Chondrocyte (in vitro differentiated cells): ENCODE measurements around the gene EPHB2. TPM values are rescaled to one million over a fixed set of nuclear protein-coding genes. Genes with fewer than 3 reads are reported as not detected.
A peak's percentile ranks its signal among the peaks of the same experiment; 100 is the strongest.

ENCODE experiments used
- DNase-seq: peaks from one replicate; pipeline ENCODE4 v3.0.0; 2021; ENCODE audit warnings: mixed read lengths, low spot score
- H3K27ac Mint-ChIP-seq: one replicate; pipeline ENCODE4 v1.8.0; 2021; ENCODE audit warnings: mild to moderate bottlenecking, moderate library complexity, mixed read lengths; ENCODE audit not compliant: unreplicated experiment
- H3K27me3 Mint-ChIP-seq: 2 replicates; pipeline ENCODE4 v1.8.0; 2021; ENCODE audit warnings: low read depth, mixed read lengths
- H3K36me3 Mint-ChIP-seq: 2 replicates; pipeline ENCODE4 v1.8.0; 2021; ENCODE audit warnings: low read depth, mixed read lengths
- H3K4me1 Mint-ChIP-seq: 2 replicates; pipeline ENCODE4 v1.8.0; 2021; ENCODE audit warnings: low read depth, mild to moderate bottlenecking, mixed read lengths
- H3K4me3 Mint-ChIP-seq: one replicate; pipeline ENCODE4 v1.8.0; 2021; ENCODE audit warnings: mild to moderate bottlenecking, moderate library complexity, mixed read lengths; ENCODE audit not compliant: unreplicated experiment
- H3K9me3 Mint-ChIP-seq: 2 replicates; pipeline ENCODE4 v1.8.0; 2021; ENCODE audit warnings: low read depth, mixed read lengths
- total RNA-seq: library from RNA; stranded (reverse); gene quantifications from 3 replicates; pipeline ENCODE4 v1.2.1, GENCODE V29; 2021
- TF ChIP-seq, protein P1 (sequence below): fragments of 200-600 bp; sonication (generic); IDR thresholded peaks from 2 replicates; pipeline ENCODE4 v1.5.0; 2021; ENCODE audit warnings: antibody characterized with exemption, mild to moderate bottlenecking, moderate library complexity

Gene EPHB2
- total RNA-seq, 1 donor from 2014 or later, result 44.6 TPM

DNA sequence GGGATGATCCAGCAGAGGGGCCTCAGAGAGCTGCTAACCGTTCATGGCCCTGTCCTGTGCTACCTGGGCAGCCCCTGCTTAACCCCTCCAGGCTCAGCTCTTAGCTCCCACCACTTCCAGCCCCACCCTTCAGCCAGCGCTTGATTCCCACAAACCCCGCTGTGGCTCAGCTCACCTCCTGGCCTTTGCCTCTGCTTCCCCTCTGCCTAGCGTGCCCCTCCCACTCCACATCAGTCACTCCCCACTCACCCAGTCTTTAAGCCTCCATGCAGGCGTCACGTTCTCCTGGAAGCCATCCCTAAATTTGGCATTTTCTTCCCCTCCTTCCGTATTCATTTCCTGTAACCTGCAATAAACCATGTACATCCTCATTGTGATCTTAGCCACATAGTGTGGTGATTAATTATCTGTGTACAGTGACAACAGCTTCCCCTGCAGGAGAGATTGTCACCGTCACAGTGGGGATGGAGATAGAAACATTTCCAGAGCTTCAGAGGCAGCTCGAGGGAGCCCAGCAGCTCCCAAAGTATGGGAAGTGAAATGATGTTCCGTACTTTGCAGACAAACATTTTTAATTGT is 65.5 kb downstream of the EPHB2 start:
- H3K36me3 Mint-ChIP-seq, result no peaks in the 10 kb centered on the region
- no peak for DNase-seq
- H3K4me1 Mint-ChIP-seq, result peaks cover 43% of the 10 kb centered on the region
- H3K27me3 Mint-ChIP-seq, result no peaks in the 10 kb centered on the region
- no peak overlapping the region for H3K4me3 Mint-ChIP-seq
- TF ChIP-seq, protein P1, sequence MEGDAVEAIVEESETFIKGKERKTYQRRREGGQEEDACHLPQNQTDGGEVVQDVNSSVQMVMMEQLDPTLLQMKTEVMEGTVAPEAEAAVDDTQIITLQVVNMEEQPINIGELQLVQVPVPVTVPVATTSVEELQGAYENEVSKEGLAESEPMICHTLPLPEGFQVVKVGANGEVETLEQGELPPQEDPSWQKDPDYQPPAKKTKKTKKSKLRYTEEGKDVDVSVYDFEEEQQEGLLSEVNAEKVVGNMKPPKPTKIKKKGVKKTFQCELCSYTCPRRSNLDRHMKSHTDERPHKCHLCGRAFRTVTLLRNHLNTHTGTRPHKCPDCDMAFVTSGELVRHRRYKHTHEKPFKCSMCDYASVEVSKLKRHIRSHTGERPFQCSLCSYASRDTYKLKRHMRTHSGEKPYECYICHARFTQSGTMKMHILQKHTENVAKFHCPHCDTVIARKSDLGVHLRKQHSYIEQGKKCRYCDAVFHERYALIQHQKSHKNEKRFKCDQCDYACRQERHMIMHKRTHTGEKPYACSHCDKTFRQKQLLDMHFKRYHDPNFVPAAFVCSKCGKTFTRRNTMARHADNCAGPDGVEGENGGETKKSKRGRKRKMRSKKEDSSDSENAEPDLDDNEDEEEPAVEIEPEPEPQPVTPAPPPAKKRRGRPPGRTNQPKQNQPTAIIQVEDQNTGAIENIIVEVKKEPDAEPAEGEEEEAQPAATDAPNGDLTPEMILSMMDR, result peak; percentile 29
- no peak overlapping the region for H3K27ac Mint-ChIP-seq
- no peaks in the 10 kb centered on the region for H3K9me3 Mint-ChIP-seq

DNA sequence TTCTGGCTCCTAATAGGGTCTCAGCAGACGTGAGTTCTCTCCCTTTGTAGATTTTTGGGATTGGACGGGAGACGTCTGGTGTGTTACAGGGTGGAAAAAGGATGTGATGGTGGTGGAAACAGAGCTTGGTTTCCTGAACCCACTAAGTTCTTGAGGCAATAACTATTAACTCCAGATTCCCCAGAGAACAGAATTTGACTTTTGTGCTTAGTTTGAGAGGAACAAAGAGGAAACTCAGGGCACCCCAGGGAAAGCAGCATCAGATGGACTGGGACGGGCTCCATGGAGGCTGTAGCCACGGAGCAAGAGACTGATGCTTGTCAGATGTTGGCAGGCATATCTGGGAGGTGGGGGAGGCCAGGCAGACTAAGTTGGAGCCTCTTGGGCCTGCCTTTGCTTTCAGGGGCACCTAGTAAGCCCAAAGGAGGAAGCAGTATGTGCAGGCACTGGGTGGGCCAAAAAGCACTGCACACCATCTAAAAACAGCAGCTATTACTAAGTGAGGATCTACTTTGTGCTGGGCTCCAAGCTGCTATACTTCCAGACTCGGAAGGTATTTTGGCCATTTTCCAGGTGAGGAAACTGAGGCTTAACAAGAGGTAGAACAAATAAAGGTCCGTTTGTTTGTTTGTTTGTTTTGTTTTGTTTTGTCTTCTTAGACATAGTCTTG is 66.9 kb downstream of the EPHB2 start:
- Mint-ChIP-seq H3K27me3 (no peaks in the 10 kb centered on the region), H3K4me1 (peaks cover 33% of the 10 kb centered on the region), H3K36me3 (no peaks in the 10 kb centered on the region), H3K27ac (no peak overlapping the region), H3K9me3 (no peaks in the 10 kb centered on the region), H3K4me3 (no peak overlapping the region)
- TF ChIP-seq, protein P1, result no peak
- DNase-seq, result no peak

DNA sequence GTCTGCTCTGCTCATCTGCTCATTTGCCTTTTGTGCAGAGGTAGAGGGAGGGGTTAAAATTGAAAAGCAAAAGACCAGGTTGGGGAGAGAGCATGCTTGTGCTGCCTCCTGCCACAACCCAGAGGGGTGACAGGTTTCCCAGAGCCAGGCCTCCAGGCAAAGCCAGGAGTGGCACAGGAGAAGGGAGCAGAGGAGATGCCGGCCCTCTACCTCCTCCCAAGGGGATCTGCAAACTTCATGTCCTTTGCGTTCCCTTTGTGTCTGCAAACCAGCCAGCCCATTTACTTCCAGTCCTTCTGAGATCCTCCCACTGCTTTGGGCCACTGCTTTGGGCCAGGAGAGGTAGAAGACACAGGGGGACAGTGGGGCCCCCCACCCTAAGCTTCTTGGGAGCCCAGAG is 67.8 kb downstream of the EPHB2 start:
- TF ChIP-seq, protein P1, result no peak
- Mint-ChIP-seq H3K36me3 (no peaks in the 10 kb centered on the region), H3K27ac (no peak overlapping the region), H3K27me3 (no peaks in the 10 kb centered on the region), H3K4me1 (peaks cover 31% of the 10 kb centered on the region), H3K9me3 (no peaks in the 10 kb centered on the region), H3K4me3 (no peak overlapping the region)
- DNase-seq, result no peak

DNA sequence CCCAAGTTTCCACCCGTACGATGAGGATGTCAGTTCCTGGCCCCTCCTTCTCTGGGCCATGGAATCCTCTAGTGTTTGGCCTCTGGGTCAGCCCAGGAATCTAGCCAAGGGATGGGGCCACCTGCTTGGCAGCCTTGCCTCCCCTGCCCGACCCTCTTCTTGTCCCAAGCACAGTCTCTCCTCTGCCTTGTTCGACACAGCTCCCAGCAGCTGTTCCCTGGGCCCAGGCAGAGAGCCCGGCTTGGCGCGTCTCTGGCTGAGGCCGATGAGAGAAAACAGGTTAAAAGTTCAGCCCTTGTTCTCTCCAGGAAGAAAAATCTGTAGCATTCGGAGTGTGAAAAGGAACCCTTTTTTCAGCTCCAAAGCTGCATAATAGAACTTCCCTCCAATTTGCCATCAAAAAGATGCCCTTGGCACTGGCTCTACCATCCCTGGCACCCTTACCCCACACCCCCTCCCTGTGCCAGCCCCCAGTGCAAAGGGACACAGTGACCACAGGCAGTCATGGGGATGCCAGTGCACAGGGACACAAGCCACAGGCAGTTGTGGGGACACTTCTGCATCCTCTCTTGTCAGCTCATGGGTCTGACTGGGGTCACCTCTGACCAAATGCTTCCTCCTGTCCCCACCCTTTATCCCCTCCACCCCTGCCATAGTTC is 68.4 kb downstream of the EPHB2 start:
- no peaks in the 10 kb centered on the region for H3K36me3 Mint-ChIP-seq
- no peak overlapping the region for H3K4me3 Mint-ChIP-seq
- H3K9me3 Mint-ChIP-seq, result no peaks in the 10 kb centered on the region
- TF ChIP-seq, protein P1, result no peak
- no peak for DNase-seq
- peaks cover 25% of the 10 kb centered on the region for H3K4me1 Mint-ChIP-seq
- no peaks in the 10 kb centered on the region for H3K27me3 Mint-ChIP-seq
- H3K27ac Mint-ChIP-seq, result no peak overlapping the region

DNA sequence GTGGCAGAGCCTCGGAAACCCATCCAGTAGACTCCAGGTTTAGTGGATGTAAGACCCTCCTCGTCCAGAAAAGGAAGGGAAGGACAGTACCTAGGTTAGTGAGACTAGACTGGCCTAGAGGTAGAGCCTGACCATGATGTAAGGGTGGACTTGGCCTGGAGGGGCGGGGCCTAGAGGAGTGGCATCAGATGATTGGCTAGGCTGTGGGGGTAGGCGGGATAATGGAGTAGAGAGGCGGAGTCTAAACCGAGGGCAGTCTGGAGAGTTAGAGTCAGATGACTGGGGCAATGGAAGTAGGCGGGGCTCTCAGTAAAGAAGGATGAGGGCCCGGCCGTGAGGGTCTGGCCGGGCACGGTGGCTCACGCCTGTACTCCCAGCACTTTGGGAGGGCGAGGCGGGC is 70.1 kb downstream of the EPHB2 start:
- TF ChIP-seq, protein P1, result no peak
- Mint-ChIP-seq H3K4me1 (peaks cover 13% of the 10 kb centered on the region), H3K9me3 (no peaks in the 10 kb centered on the region), H3K27ac (no peak overlapping the region), H3K27me3 (no peaks in the 10 kb centered on the region), H3K4me3 (no peak overlapping the region), H3K36me3 (no peaks in the 10 kb centered on the region)
- no peak for DNase-seq
